ENCODE results near the gene CPS1.

The CPS1 gene

GRCh38 chr2:210617318-210617717, 60.9 kb downstream of the CPS1 start:
- no peak for DNase-seq

- DNase-seq, result peak; percentile 50
Observed at GRCh38 chr2:210617732-210618330, 61.4 kb downstream of the CPS1 start.

DNA sequence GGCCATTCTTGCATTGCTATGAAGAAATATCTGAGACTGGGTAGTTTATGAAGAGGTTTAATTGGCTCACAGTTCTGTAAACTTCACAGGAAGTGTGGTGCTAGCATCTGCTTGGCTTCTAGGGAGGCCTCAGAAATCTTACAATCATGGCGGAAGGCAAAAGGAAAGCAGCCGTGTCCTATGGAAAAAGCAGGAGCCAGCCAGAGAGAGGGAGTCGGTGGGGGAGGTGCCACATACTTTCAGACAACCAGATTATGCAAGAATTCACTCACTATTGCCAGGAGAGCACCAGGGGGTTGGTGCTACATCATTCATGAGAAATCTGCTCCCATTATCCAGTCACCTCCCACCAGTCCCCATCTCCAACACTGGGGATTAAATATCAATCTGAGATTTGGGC, 64.1 kb downstream of the CPS1 start:
- DNase-seq, result no peak

DNA sequence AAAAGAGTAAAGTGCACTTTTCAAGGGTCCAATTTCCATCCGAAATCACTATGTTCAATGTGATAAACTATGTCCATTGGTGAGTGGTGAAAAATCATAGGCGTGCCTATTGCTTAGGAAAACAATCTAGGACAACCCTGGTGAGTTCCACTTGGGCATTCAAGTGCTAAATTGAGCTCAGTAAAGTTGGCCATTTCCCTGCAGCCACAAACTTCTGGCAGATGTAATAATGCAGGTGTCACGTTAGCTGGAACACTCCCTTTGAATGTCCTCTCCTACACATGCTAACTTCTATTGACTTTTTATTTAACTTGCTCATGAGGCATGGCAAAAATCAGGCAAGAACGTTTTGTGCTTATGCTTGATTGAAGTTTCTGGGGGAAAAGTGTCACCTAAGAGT, 67.1 kb downstream of the CPS1 start:
- no peak for DNase-seq

- no peak for DNase-seq
Observed at GRCh38 chr2:210626849-210627248, 70.5 kb downstream of the CPS1 start.

DNA sequence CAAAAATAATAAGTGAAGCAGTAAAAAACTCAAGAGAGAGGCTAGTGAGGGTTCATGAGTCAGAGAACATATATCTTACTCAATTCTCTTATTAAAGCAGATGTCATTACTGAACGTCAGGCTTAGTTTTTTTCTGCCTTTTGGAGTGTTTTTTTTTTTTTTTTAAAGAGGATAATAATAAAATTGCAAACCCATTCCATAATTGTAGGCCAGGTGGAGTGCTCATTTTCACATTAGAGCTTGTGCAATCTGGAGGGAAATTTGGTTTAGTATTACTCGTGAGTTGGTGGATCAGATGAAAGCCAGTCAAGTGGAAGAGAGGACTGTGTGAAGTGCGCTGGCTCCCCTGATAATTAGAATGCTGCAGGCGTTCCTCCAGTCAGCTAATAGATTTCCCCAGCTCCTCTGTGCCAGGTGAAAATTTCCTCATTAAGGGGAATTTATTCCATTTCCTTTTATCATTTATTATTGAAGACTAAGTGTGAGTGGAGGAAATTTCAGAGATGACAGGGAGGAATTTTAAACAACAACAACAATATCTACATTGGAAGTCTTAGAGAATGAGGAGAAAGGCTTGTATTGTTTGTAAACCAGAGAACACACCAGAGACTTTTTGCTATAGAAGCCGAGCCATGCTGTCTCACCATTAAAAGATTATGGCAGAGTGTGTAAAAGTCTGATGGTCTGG, 74.6 kb downstream of the CPS1 start:
- no peak for DNase-seq

DNA sequence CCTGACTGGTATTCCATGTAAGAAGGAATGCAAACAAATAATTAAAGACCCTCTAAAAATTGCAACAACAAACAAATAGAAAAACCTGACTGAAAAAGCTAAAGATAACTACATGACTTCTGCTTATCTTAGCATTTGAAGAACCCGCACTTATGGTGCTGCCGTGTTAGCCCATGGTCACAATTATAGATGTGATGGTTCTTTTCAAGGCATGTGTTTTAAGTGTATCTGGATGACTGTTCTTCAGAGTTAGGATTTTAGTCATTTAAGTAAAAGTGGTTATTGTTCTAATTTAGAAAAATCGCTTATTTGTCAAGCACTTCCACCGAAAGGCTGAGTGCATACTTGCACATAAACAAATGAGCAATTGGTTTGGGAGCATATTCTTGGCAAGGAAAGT, 77.3 kb downstream of the CPS1 start:
- DNase-seq, result no peak

DNA sequence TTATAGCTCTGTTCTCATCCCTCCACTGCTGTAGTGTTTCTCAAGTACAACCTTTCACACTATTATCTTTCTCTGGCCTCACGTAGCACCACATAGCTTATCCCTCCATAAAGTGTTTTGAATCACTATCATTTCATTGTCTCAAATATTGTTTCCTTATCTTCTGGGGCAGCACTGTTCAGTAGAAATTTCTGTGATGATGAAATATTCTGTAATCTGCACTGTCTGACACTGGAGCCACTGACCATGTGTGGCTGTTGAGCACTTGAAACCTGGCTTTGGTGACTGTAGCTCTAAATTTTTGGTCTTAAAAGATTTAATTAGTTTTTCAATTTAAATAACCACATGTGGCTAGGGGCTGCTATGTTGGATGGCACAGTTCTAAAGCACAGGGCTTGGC, 78.9 kb downstream of the CPS1 start:
- DNase-seq, result no peak

DNA sequence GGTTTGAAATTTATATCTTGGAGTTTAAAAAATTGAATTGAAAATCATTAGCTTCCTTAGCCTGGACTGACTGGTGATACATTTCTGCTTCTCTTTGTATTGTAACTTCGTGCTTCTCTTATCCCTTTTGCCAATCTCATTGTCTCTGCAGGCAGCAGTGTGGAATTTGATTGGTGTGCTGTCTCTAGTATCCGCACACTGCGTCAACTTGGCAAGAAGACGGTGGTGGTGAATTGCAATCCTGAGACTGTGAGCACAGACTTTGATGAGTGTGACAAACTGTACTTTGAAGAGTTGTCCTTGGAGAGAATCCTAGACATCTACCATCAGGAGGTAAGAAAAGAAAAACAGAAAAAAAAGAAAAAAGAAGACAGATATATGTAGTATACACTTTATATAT, 85.9 kb downstream of the CPS1 start:
- no peak for DNase-seq

DNA sequence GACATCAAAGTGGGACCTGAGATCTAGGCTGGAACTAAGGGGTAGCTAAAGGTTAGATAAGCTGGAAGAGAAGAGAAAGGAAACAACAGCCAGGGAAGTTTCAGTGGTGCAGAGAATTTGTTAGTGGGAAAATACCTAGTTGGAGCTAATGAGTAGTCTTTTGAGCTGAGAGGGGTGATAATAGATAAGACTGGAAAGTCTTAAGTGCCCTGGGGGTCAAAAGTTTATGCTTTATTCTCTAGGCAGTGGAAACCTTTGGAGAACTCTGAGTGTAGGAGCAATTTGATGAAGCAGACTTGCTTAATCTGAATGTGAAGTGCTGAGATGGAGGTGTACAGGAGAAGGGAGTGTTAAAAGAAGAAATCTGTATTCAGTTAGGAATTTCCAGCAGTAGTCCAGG, 90.8 kb downstream of the CPS1 start:
- no peak for DNase-seq

- no peak for DNase-seq
Observed at GRCh38 chr2:210654091-210654490, 97.7 kb downstream of the CPS1 start.

DNA sequence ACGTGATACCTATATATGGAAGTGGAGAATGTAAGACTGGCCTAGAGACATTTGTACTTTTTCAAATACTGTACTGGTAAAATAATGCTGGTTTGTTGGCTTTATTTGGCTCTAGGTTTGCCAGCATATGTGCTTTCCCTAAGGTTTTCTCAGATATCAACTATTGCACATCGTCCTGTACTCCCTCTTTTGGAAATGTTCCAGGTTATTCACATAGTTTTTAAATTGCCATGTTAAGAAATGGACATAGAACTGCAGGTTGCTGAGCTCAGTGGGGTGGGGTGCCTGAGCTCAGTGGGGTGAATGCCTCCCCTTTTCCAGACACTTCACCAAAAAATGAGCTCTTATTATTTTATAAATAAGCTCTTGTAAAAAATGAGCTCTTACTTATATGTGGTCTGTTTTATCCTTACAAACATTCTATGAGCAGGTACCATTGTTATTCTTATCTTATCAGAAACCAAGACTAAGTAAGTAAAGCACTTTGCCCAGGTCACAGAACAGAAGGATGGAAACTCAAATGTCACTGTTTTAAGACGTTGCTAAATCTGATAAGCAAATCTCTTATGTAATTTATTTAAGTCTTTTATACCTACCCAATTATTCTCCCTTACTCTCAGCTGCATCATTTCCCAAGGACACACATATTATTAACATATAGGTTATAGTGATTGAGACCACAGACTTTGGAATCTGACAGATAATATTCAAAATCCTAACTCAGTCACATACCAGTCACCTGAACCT, 99.0 kb downstream of the CPS1 start:
- DNase-seq, result no peak

GRCh38 chr2:210657874-210658273, 101.5 kb downstream of the CPS1 start:
- DNase-seq, result no peak

DNA sequence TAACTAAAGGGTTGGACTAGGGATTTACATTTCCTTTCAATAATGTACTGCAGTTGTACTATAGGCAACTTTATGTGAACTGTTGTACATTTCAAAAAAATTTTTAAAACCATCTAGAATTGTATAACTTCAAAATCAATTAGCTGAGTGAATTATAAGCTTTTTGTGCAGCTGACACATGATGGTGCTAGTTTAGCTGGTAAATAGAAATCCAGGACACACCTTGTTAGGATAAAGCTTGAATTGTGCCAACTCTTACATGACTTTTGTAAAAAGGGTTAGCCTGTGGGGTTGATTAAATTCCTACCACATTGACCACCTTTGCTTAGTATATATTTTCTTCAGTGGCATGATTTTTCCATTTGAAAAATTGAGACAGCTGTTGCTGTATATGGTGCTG, 104.4 kb downstream of the CPS1 start:
- DNase-seq, result no peak

GRCh38 chr2:210662560-210662959, 106.2 kb downstream of the CPS1 start:
- no peak for DNase-seq

DNA sequence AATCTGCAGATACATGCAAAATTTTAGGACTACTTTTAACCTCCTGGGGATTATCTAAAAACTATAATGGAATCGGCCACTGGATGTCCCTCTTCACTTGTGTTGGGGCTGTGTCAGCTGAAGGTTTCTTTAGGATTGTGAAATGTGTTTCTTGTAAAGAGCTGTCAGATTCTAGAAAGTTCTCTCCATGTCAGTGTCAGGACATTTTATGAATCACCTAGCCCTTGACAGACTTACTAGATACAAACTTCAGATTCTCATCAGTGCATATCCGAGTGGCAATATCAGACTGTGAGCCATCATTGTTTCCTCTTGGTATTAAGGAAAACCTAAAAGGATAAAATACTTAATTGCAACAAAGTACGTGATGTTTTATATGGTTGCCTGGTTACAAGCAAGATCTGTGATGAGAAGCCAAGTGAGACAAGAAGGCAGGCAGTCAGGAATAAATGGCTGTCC, 107.3 kb downstream of the CPS1 start:
- no peak for DNase-seq

DNA sequence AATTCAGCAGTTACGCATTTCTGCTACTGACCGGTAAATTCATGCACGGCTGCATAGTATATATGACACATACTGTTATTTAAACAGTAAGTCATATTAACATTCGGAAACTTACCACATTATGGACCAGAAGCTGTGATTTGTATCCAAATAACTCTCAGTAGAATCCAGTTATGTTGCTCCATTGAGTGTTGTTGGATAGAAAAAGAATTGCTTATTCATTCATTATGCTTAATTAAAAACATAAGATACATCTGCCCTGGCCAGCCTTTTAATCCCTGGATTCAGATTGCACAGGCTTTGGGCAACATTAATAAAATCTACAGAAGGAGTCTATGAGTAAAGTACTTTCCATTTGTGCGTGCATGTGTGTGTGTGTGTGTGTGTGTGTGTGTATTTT, 111.3 kb downstream of the CPS1 start:
- no peak for DNase-seq

- no peak for DNase-seq
Observed at GRCh38 chr2:210671065-210671464, 114.7 kb downstream of the CPS1 start.

GRCh38 chr2:210673117-210673516, 116.7 kb downstream of the CPS1 start:
- no peak for DNase-seq

GRCh38 chr2:210676067-210676466, 119.7 kb downstream of the CPS1 start:
- no peak for DNase-seq

DNA sequence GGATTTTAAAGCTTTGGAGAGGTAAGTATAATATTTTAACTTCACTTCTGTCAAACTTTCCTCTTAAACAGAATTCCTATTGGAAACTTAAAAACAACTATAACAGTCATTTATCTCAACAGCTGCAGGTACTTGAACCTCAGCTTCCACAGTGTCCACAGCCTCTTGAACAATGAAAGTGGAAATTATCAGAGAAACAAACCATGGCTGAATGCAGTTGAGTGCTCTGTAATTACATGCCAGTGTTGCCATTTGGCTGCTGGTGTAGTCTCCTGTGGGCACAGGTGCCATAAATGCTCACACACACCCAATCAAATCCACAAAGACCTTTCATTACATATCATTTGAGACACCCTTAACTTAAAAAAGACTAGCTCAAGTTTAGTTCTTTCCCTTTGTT, 125.1 kb downstream of the CPS1 start:
- no peak for DNase-seq

GRCh38 chr2:210686401-210686800, 130.0 kb downstream of the CPS1 start:
- DNase-seq, result no peak

DNA sequence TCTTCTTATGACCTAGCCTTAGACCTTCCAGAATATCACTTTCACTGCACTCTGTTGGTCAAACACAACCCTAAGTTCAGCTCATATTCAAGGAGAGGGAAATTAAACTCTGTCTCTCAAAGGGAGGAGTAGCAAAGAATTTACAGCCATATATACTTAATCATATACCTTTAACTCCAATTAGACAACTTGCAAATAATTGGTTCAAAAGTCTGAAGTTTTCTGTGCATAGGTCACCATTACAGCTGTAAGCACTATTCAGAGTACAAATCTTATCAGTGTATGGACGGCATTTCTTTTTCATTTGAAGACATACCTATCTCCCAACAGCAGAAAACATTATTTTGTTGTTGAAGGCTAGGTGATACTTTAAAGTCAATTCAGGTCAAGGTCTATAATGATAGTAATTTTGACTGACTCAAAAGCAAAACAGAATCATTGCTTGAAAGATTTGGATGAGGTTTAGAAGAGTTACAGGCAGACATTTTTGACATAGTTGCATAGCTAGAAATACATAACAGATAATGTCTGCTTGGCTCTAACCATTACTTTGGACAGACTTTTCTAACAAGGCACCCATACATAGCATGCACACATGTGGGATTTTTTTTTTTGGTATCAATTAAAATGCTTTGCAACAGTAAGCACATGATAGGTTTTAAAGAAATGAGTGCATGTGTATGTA, 131.5 kb downstream of the CPS1 start:
- DNase-seq, result no peak

DNA sequence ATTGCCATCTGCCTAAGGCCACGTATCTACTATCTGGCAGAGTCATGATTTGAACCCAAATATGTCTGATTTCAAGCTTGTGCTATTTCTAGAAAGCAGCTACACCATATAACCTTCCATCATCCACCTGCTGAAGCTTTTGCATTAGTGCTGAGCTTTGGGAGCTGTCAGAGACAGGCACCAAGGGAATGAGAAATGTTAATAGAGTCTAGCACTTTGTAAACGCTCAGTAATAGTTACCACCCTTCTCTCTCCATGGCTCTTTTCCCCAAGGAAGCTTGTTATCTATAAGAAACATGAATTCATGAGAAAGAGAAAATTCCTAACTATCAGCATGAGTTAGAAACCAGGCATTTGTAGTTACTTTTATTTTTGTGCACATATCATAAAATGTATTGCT, 151.5 kb downstream of the CPS1 start:
- no peak for DNase-seq
